Pancreas (tissue), 10 donors: Measurements from ENCODE around the gene ZDHHC14. TPM values are rescaled to one million over a fixed set of nuclear protein-coding genes. Genes with fewer than 3 reads are reported as not detected.

Experiments
- ATAC-seq, 4 donors: fragments of 200-7000 bp; cut with Tn5 transposase; one replicate each; pipeline versions ENCODE4 v1.8.0 to v1.9.1; 2020; ENCODE audit warnings: mild to moderate bottlenecking in 4 of 4, moderate library complexity in 4 of 4
- DNase-seq, 6 donors: peaks; one replicate each; pipeline ENCODE4 v3.0.0-alpha.2; 2020
- FAIRE-seq: peaks from 2 replicates; lab custom pipeline; 2012; peaks lifted over from hg19 to GRCh38; lab: Jason Lieb, UNC
- H3K27ac ChIP-seq, 4 donors: fragments of 200-600 bp; sonication (generic); 1 replicate in 3 of 4; 2 replicates in 1 of 4; pipeline versions ENCODE4 v1.5.0 to v1.8.0; 2020
- H3K27me3 ChIP-seq, 4 donors: fragments of 200-600 bp; one replicate each; pipeline ENCODE4 v1.8.0; 2021
- H3K36me3 ChIP-seq, 3 donors: fragments of 200-600 bp; sonication (generic) in 1 of 3; one replicate each; pipeline versions ENCODE4 v1.5.0 to v1.8.0; 2020 to 2021
- H3K4me1 ChIP-seq, 3 donors: fragments of 200-600 bp; one replicate each; pipeline ENCODE4 v1.8.0; 2021
- H3K4me3 ChIP-seq, 4 donors: fragments of 200-600 bp; sonication (generic) in 2 of 4; one replicate each; pipeline versions ENCODE4 v1.5.0 to v1.8.0; 2020 to 2021
- H3K9me3 ChIP-seq, 4 donors: fragments of 200-600 bp; one replicate each; pipeline ENCODE4 v1.8.0; 2021
- WGBS, 2 donors: extraction: QIAGEN DNeasy Blood & Tissue Kit; methylation state at CpG; one replicate each; pipeline ENCODE4 v1.1.7; 2013; 5-methylcytosine and 5-hydroxymethylcytosine counted together
- intact Hi-C, 3 donors: fragments of 100-400 bp; cut with DNase I; formaldehyde crosslinking; loops; one replicate each; pipeline versions ENCODE4 v1.11.1 to v1.14.2; 2022
- polyA plus RNA-seq, 2 donors: library from polyadenylated mRNA; stranded (reverse); fragments of 200-250 nt; gene quantifications; one replicate each; pipeline ENCODE4 v1.2.3, GENCODE V29; 2013
- total RNA-seq, 6 donors: library from RNA; stranded (reverse); fragmentation: NEBNext Ultra II Directional in 4 of 6; extraction: Animal tissue kit (Norgen Biotek cat#: 25700) in 4 of 6; gene quantifications; one replicate each; pipeline versions ENCODE4 v1.2.1 to v1.2.4, GENCODE V29; 2021 to 2023
- TF ChIP-seq, protein P1 (sequence below), 4 donors: fragments of 200-600 bp; sonication (generic) in 3 of 4; IDR thresholded peaks; one replicate each; pipeline versions ENCODE4 v1.5.0 to v1.8.0; 2021; ENCODE audit warnings: antibody characterized with exemption in 4 of 4
- donor health status: healthy with polysubstance abuse.
- donor health status: DM: no; HTN: no; CAD: no; lungs with moderate emphysema.
- donor health status: DM: no; HTN: no; CAD: no.
- donor health status: control.
- donor health status: control.
- donor health status: Bipolar disorder and iron deficiency.
- donor health status: DM: yes; HTN: yes; CAD: no.
- donor health status: DM: no; HTN: no; CAD: no.
- donor health status: DM: no; HTN: no; CAD: no.
- donor health status: DM: yes; HTN: yes; CAD: no.

ZDHHC14 gene
- total and polyA plus RNA-seq, 8 donors, result 3.1 to 9.9 (median 4.5) TPM

DNA sequence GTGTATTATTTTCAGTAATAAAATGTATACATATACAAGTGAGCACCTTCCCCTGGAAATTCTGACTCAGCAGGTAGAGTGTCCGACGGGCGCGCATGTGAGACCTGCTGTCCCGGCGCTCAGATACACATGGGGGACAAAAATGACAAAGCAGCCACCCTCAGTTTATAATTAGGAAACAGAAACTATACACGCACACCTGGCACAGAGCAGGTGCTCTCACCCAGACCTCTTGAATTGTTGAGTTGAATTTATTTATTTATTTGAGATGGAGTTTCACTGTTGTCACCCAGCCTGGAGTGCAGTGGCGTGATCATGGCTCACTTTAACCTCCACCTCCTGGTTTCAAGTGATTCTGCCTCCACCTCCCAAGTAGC is 180.4 kb downstream of the ZDHHC14 start:
- Histone ChIP-seq H3K4me3 (no peak overlapping the region), H3K27ac (no peak overlapping the region), H3K4me1 (peaks cover 5 to 11% (median 10%) of the 10 kb centered on the region in 3 donors), H3K36me3 (no peaks in the 10 kb centered on the region), H3K27me3 (no peaks in the 10 kb centered on the region), H3K9me3 (no peaks in the 10 kb centered on the region)
- intact Hi-C loops, result no loop called here
- 96% methylated on average over 8 of the region's 8 CpGs for WGBS, 2 donors
- ATAC-seq (no peak), FAIRE-seq (no peak), DNase-seq (no peak)
- TF ChIP-seq, protein P1, sequence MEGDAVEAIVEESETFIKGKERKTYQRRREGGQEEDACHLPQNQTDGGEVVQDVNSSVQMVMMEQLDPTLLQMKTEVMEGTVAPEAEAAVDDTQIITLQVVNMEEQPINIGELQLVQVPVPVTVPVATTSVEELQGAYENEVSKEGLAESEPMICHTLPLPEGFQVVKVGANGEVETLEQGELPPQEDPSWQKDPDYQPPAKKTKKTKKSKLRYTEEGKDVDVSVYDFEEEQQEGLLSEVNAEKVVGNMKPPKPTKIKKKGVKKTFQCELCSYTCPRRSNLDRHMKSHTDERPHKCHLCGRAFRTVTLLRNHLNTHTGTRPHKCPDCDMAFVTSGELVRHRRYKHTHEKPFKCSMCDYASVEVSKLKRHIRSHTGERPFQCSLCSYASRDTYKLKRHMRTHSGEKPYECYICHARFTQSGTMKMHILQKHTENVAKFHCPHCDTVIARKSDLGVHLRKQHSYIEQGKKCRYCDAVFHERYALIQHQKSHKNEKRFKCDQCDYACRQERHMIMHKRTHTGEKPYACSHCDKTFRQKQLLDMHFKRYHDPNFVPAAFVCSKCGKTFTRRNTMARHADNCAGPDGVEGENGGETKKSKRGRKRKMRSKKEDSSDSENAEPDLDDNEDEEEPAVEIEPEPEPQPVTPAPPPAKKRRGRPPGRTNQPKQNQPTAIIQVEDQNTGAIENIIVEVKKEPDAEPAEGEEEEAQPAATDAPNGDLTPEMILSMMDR (IDR thresholded peaks at IDR 0.05), result no peak

GRCh38 chr6:157561929-157562810 is 181.2 kb downstream of the ZDHHC14 start:
- intact Hi-C loops, result no loop called here
- Histone ChIP-seq H3K27me3 (no peaks in the 10 kb centered on the region), H3K4me1 (peaks cover 1 to 4% (median 3%) of the 10 kb centered on the region in 3 donors), H3K36me3 (no peaks in the 10 kb centered on the region), H3K4me3 (no peak overlapping the region), H3K9me3 (no peaks in the 10 kb centered on the region), H3K27ac (no peak overlapping the region)
- TF ChIP-seq, protein P1 (IDR thresholded peaks at IDR 0.05), result no peak
- 93 to 94% methylated on average over 15 of the region's 15 CpGs for WGBS, 2 donors
- no peak for ATAC-seq
- no peak for DNase-seq
- FAIRE-seq, result no peak

- TF ChIP-seq, protein P1 (IDR thresholded peaks at IDR 0.05), result no peak
- WGBS, 2 donors, result 88 to 93% methylated on average over 11 of the region's 11 CpGs
- FAIRE-seq (no peak), DNase-seq (no peak), ATAC-seq (no peak)
- Histone ChIP-seq H3K36me3 (no peaks in the 10 kb centered on the region), H3K27ac (no peak overlapping the region), H3K9me3 (no peaks in the 10 kb centered on the region), H3K4me1 (no peaks in the 10 kb centered on the region), H3K4me3 (no peak overlapping the region), H3K27me3 (no peaks in the 10 kb centered on the region)
- intact Hi-C loops, result no loop called here
Measured at GRCh38 chr6:157562997-157563396, 182.0 kb downstream of the ZDHHC14 start.

- intact Hi-C loops, result no loop called here
- TF ChIP-seq, protein P1 (IDR thresholded peaks at IDR 0.05), result no peak
- Histone ChIP-seq H3K36me3 (no peaks in the 10 kb centered on the region), H3K4me1 (no peaks in the 10 kb centered on the region), H3K4me3 (no peak overlapping the region), H3K9me3 (no peaks in the 10 kb centered on the region), H3K27me3 (no peaks in the 10 kb centered on the region), H3K27ac (no peak overlapping the region)
- WGBS, 2 donors, result 93 to 97% methylated on average over 8 of the region's 8 CpGs
- ATAC-seq, result no peak
- no peak for DNase-seq
- FAIRE-seq, result no peak
Measured at GRCh38 chr6:157563611-157564284, 182.8 kb downstream of the ZDHHC14 start.
